GM15510 (cell line): Measurements from ENCODE around the gene GRK6.

Experiments
- POLR2A ChIP-seq: IDR thresholded peaks from 3 replicates; pipeline ENCODE4 v1.6.1; 2011; ENCODE audit warnings: borderline replicate concordance; ENCODE audit not compliant: insufficient read length; ENCODE audit errors: extremely low read depth

Gene GRK6

DNA sequence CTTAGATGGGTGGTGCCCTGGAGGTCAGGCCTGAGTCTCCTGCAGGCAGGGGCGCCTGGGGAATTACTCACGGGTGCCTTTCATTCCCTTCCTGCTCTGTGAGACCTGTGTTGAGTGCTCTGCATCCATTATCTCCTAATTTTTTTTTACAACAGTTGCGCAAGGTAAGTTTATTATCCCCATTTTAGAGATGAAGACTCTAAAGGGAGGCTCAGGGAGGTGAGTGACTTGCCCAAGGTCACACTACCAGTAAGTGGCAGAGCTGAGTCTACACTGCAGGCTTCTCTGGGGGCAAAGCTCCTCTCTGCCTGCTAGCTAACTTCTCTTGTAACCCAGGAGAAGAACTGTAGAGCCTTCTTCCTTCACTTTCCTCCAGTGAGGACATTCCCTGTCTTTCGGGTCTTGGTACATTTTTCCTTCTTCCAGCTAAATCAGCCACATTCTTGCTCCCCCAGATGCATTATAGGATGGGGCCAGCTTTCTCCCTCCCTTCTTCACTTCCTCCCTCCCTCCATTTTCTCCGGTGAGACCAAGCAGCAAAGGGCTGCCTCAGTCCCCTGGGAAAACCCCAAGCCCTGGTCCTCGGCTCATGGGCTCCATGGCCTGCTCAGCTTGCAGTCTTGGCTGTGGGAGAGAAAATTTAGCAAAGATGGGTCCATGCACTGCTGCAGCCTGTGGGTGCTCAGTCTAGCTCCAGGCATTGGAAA, 21.9 kb downstream of the GRK6 start:
- TF ChIP-seq POLR2A, result no peak

DNA sequence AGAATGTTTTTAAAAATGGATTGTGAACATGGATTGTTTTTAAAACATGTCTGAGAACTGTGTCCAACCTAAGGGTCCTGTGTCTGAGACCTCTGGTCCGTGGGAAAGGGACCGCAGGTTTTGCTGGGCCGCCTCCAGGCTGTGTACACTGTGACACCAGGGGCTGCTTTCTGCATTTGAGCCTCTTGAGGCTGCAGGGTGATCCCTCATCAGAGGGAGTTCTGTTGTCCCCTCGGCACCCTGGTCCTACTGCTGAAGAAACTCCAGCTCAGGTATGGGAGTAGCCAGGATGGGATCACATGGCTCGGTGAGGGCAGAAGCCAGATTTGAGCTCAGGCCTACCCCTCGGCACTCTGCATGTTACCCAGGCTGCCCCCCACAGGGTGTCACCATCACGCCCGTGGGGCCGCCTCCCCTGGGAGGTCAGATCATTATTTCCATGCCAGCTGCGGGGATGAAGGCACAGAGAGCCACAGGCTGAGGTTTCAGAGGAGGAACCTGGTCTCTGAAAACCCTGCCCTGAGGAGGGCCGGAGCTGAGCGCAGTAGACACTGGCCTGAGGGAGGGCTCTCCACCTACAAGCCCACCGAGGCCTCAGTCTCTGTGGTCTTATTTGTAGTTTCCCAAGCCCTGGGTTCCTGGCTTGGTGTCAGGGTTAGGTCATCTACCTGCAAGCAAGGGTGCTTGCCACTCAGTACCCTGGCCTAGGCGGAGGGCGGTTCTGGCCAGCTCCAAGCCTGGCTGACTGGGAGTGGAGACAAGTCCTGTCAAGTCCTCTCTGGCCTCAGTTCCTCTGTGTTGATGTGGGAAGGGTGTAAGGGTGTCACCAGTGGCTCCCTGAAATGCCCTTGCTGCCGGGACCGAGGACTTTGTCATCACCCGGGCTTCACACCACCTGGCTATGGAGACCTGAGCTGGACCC, 22.9 kb downstream of the GRK6 start:
- TF ChIP-seq POLR2A, result no peak

DNA sequence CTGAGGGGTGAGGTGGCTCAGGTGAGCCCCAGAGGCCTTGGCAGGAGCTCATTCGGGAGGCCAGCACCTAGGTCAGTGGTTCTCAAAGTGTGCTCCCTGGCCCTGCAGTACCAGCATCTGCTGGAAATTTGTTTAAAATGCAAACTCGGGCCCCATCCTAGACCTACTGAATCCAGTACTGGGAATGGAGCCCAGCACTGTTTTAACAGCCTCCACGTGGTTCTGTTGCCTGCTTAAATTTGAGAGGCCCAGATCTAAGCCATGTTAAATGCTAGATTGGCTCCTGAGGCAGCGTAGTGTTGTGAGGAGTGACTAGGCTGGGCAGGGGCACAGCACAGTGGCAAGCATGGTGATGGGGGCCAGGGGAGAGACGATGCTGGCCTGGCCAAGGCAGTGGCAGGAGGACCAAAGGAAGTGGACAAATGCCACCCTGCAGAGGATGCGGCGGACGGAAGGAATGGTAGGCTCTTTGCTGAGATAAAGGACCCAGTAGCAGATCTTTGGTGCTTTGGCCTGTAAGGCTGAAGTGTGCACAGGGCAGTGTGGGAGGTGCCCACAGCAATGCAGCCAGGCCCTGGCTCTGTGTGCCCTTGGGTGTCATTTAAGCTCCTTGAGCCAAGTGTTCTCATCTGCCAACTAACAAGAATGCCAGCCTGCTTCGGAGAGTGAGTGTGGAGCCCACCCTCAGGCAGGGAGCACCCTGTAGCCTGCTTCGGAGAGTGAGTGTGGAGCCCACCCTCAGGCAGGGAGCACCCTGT, 24.4 kb downstream of the GRK6 start:
- no peak for TF ChIP-seq POLR2A

DNA sequence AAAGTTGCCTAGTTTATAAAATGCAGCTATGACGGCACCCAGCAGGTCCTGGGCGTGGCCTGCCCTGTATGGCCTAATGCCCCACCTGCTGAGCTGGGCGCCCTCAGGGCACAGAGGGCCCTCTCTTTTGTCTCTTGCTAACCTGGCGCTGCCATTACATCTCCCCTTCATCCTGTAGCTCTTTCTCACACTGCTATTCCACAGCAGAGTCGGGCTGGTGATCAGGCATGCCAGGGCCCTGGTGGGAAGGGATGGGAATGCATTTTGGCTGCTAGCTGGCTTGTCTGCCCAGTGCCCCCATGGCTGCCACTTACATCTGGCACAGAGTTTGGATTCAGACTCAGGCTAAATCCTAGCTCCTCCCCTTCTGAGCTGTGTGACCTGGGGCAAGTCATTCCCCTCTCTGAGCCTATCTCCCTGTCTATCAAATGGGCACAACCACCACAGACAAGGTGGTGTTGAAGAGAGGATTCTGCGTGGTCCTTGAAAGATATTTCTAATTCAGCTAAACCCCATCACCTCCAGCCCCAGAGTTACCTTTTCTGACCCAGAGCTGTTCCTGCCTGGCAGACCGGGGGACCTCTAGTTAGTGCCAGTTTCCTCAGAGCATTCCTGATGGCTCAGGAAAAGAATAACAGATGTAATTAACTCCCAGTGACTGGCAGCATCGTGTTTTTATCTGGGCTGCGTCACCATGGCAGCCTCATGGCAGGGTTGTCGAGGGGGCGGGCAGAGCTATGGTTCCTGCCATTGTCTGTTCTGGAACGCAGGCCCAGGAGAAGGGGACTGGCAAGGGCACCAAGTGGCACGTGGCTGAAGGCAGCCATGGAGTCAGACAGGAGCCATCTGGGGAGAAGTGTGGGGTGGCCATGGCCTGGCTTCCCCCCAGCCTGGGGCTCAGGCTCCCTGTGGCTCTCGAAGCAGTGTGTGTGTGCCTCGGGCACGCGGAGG, 26.5 kb downstream of the GRK6 start:
- no peak for TF ChIP-seq POLR2A

DNA sequence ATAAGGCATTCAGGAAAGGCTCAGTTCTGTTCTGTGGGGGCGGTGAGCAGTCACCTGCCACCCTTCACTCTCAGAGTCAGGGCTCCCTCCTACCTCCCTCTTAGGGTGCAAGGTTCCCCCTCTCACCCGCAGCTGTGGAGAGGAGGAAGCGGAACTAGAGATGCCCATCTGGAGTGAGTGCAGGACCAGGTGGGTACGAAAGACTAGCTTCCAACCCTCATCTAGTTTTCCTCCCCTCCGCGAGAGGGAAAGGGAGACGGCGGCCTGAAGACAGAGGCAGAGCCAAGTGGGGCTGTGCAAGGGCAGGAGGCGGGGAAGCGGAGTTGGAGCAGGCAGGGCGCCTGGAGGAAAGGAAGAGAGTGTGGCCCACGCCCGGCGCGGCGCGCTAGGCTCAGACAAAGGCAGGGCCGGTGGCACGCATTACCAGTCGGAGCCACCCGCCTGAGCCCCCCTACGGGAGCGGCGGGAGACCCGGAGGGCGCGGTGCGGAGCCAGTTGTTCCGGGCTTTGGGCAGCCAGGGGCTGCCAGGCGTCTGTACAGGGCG, 27.4 kb downstream of the GRK6 start:
- TF ChIP-seq POLR2A, result no peak

DNA sequence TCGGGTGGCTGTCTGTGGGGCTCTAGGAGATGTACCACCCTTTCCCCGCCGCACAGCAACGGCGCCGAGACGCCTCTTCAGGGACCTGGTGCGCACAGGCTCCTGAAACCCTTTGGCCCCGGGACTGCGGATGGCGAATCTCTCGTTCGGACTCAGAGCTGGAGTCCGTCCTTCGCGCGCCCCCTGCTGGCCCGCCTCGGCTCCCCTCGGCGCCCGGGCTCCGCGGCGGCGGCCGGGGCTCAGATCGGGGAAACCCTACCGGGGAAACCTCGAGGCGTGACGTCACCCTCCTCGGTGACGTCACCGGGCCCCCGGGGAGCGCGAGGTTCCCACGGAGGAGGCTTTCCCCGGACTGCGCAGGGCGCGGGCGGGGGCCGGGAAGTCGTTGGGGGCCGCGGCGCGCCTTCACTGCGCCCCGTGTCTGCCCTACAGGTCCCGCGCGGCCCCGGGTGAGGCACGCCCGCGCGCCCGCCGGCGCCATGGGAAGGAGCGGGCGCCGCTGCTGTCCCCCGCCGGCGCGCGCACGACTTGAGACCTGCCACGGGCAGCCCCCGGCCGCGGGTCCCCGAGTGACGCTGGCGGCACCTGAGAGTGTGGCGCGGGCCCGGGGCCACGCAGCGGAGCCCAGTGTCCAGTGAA, 28.0 kb downstream of the GRK6 start:
- peak; percentile 19 for TF ChIP-seq POLR2A

DNA sequence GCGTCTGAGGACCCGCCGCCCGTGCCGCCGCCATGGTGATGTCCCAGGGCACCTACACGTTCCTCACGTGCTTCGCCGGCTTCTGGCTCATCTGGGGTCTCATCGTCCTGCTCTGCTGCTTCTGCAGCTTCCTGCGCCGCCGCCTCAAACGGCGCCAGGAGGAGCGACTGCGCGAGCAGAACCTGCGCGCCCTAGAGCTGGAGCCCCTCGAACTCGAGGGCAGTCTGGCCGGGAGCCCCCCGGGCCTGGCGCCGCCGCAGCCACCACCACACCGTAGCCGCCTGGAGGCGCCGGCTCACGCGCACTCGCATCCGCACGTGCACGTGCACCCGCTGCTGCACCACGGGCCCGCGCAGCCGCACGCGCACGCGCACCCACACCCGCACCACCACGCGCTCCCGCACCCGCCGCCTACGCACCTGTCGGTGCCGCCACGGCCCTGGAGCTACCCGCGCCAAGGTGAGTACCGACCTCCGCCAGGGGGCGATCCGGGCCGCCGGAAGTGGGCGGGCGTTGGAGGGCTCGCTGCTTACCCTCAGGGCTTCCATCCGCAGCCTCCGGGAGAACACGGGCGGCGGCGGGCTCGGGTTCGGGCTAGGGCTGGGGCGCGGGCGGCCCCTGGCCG, 28.7 kb downstream of the GRK6 start:
- TF ChIP-seq POLR2A, result peak; percentile 63

DNA sequence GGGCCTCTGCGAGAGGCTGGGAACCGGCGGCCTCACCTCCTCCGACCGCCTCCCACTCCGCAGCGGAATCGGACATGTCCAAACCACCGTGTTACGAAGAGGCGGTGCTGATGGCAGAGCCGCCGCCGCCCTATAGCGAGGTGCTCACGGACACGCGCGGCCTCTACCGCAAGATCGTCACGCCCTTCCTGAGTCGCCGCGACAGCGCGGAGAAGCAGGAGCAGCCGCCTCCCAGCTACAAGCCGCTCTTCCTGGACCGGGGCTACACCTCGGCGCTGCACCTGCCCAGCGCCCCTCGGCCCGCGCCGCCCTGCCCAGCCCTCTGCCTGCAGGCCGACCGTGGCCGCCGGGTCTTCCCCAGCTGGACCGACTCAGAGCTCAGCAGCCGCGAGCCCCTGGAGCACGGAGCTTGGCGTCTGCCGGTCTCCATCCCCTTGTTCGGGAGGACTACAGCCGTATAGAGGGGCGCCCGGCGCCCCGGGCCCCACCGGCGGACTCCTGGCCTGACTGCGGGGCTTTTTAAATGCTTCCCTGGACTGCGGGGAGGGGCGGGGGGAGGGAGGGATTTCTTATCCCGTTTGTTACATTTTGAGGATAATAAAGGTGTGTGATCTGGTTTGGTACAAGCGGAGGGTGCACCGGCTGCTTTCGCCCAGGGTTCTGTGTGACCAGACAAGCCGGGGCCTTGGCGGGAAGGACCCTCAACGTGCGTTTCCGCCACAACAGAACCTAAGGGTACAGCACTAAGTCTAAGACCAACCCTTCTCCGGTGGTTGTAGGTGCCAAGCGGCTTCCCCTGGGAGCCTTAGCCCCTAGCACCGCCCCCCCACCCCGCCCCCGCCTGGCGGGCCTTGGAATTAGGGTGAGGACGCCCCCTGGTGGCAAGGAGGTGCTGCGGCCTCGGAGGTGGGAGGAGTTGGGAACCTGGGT, 29.4 kb downstream of the GRK6 start:
- TF ChIP-seq POLR2A, result no peak

DNA sequence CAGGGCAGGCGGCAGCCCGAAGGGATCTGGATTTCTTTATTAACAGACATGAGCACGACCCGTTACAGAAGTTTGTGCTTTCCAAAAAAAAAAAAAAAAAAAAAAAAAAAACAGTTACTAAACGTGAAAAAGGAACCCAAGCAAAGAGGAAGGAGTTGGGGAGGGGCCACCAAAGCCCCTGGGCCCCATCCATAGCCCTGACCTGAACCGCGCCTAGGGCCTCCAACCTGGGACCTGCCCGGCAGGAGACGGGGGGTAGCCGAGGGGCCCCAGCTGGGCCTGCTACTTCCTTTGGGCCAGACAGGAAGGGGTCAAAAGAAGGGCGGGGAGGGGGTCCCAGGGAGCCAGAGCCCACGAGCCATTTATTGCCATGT, 30.1 kb downstream of the GRK6 start:
- no peak for TF ChIP-seq POLR2A

DNA sequence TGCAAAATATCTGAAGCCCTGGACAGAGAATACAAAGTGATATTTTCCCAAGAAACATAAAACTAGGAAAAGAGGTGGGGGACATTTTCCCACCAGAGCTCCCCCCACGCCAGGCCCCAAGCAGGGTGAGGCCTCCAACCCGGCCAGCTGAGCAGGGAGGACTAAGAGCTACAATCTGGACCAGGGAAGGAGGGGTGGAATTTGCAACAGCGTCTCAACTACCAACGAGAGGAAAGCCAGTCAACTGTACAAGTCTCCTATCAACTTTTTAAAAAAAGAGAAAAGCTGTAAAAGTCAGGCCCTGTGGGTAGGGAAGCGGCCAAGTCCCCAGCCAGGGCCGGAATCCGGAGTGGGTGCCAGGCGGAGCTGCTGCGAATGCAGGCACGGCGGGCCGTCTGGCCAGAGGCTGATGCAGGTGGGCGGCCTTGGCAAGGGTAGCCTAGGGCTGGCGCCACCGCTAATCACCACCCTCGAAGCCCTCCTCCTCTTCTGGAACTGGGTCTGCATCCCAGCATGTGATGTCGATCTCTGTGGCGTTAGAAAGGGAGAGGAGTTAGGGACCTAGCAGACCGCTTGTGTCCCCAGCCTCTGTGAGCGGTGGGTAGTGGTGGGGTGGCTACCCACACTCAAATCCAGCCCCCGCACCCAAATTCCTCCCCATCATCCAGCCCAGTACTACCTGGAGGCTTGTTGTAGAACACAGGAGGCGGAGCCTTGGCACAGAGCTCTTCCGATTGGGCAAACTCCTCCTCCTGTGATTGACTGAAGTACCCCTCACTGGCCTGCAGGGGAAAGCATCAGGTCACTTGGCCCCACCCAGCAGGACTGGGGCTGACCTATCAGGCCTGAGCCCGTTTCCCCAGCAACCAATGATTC, 30.7 kb downstream of the GRK6 start:
- no peak for TF ChIP-seq POLR2A

DNA sequence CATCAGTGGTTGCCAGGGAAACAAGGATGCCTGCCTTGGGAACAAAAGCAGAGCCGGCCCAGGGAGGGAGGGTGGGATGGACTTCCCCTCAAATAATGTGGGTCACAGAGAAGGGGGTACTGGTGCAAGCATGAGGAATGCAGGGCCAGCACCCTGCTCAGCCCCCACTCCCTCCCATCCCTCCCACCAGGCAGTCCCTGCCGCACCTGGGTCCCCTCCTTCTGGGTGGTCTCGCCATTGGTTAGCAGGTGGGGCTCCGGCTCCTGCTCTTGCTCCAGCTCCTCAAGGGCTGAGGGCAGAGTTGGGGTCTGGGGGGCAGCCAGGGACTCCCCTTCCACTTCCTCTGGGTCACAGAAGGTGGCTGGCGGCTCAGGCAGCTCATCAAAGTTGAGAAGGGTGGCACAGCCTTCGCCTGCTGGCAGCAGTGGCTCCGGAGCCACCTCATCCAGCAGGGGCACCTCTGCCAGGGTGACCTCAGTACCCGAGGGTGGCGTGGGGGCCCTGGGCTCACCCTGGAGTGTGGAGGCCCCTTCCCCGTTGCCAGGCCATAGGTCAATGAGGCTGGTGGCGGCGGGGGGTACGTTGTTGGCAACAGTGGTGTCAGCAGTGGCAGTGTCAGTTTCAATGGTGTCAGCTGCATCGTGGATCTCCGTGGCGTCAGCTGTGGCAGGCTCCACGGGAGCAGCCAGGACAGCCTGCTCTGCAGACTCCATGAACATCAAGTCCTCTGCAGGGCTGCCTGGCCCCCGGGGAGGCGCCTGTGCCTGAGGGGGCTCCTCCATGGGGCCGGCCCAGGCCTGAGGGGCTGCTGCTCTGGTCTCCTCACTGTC, 31.6 kb downstream of the GRK6 start:
- no peak for TF ChIP-seq POLR2A

DNA sequence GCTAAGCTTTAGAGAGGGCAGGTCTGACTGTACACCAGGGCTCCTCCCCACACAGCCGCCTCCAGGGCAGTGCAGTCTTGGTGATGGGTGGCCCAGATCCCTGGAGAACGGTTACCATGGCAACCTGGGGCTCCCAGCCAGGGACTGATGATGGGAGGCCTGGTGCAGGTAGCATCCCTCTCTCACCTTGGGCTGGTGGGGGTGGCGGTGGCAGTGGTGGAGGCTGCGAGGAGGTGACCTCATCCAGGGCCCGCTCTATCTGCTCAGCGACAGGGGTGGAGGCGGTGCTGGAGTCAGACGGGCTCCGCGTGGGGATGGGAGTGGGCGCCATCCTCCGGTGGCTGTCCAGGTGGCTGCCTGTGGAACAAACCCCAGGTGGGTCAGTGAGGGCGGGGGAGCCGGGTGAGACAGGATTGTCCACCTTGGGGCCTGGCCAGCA, 32.5 kb downstream of the GRK6 start:
- TF ChIP-seq POLR2A, result no peak
